ENCODE data around the gene FIGN. TPM values are rescaled to one million over a fixed set of nuclear protein-coding genes. Genes with fewer than 3 reads are reported as not detected.

The FIGN gene
- total RNA-seq, 1 experiment from 2014 or later, result 14.6 TPM

DNA sequence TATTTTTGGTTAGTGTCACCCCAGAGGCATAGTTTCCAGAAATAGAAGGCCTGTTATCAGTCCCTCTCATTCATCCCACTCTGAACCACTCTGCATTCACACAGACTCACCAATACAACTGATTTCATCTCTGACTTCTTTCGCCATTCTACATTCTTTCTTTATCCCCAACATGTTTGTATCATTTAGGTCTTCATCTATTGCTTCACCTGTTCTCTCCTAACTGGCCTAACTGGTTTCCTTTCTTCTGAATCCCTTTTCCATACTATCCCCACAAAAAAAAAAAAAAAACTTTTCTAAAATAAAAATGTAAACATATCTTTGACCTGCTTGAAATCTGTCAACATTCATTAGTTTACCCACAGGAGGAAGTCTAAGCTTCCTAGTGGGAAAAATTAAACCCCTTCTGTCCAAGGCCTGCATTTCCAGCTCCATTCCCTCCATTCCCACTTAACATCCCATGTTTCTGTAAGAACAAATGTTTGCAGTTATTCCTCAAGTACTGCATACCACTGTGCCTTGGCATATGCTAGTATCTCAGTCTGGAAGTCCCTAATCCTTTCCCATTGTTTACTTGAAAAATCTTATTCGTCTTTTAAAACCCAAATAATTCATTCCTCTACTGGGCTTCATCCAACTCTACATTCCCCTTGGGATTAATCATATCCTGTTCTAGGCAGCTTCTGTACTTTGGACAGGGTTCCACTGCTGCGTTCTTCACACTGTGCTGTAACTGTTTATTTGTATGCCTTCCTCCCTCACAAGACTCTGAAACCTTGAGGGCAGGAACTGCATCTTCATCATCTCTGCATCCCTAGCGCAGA lies 68.5 kb downstream of the FIGN start:
- H3K23ac ChIP-seq (ENCODE audit: insufficient read length, low read depth, low read length), result no peak overlapping the region
- H4K91ac ChIP-seq (ENCODE audit: insufficient read length, low read depth, low read length), result no peak overlapping the region
- H3K27me3 ChIP-seq (ENCODE audit: insufficient read depth, low read length), result no peaks in the 10 kb centered on the region
- H3K56ac ChIP-seq (ENCODE audit: insufficient read length, low read depth, low read length), result no peak overlapping the region
- no peaks in the 10 kb centered on the region for H3K79me2 ChIP-seq (ENCODE audit: insufficient read depth, low read length)
- no peak overlapping the region for H2AFZ ChIP-seq (ENCODE audit: low read length)
- no peak overlapping the region for H4K8ac ChIP-seq (replicated peaks; ENCODE audit: insufficient read length, low read depth, low read length)
- H3K9me3 ChIP-seq (ENCODE audit: control insufficient read depth, low read depth, low read length), result no peaks in the 10 kb centered on the region
- H3K4ac ChIP-seq (ENCODE audit: low read depth, low read length), result no peak overlapping the region
- TF ChIP-seq, protein P1, sequence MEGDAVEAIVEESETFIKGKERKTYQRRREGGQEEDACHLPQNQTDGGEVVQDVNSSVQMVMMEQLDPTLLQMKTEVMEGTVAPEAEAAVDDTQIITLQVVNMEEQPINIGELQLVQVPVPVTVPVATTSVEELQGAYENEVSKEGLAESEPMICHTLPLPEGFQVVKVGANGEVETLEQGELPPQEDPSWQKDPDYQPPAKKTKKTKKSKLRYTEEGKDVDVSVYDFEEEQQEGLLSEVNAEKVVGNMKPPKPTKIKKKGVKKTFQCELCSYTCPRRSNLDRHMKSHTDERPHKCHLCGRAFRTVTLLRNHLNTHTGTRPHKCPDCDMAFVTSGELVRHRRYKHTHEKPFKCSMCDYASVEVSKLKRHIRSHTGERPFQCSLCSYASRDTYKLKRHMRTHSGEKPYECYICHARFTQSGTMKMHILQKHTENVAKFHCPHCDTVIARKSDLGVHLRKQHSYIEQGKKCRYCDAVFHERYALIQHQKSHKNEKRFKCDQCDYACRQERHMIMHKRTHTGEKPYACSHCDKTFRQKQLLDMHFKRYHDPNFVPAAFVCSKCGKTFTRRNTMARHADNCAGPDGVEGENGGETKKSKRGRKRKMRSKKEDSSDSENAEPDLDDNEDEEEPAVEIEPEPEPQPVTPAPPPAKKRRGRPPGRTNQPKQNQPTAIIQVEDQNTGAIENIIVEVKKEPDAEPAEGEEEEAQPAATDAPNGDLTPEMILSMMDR (conservative IDR thresholded peaks at IDR 0.05), result no peak
- no peak overlapping the region for H3K4me3 Mint-ChIP-seq
- H2BK12ac ChIP-seq (ENCODE audit: insufficient read length, low read depth, low read length), result no peak overlapping the region
- no peak overlapping the region for H3K9ac ChIP-seq (ENCODE audit: extremely low read depth, insufficient read length, low read length)
- no peak overlapping the region for H3K18ac ChIP-seq (ENCODE audit: insufficient read length, low read depth, low read length)
- no peak overlapping the region for H3T11ph ChIP-seq (ENCODE audit: low read length)
- no peak overlapping the region for H2BK15ac ChIP-seq (ENCODE audit: low read depth, low read length)
- no peaks in the 10 kb centered on the region for H3K23me2 ChIP-seq (ENCODE audit: insufficient read length, low read depth, low read length, poor library complexity, severe bottlenecking)
- WGBS (ENCODE audit: extremely low coverage, insufficient read length, low lambda C conversion rate), result 100% methylated on average over 1 of the region's 4 CpGs
- peak overlapping the region in 1 of 3 experiments; percentile 7; a peak in 1 of 7 replicates for H3K27ac Mint-ChIP-seq
- H4K5ac ChIP-seq (ENCODE audit: insufficient read length, low read depth, low read length), result no peak overlapping the region
- H2BK120ac ChIP-seq (ENCODE audit: low read depth, low read length, poor library complexity, severe bottlenecking), result no peak overlapping the region
- no peak for DNase-seq
- H3K27ac ChIP-seq (ENCODE audit: insufficient read length, low read depth, low read length), result no peak overlapping the region
- H2BK5ac ChIP-seq (ENCODE audit: insufficient read length, low read length), result no peak overlapping the region
- no peak overlapping the region for H2AK5ac ChIP-seq (ENCODE audit: insufficient read length, low read length)
- no peaks in the 10 kb centered on the region for H3K4me1 ChIP-seq (ENCODE audit: insufficient read depth, low read length)
- no peaks in the 10 kb centered on the region for H4K20me1 ChIP-seq (ENCODE audit: control insufficient read depth, insufficient read depth, insufficient read length)
- H3K27me3 Mint-ChIP-seq (ENCODE audit: low read depth), result no peaks in the 10 kb centered on the region
- peaks cover 8 to 11% (median 10%) of the 10 kb centered on the region in 3 experiments; a peak in 6 of 7 replicates for H3K36me3 Mint-ChIP-seq (ENCODE audit: insufficient read depth in 1 of 3, low read depth in 3 of 3)
- peaks cover 35 to 45% of the 10 kb centered on the region in 2 experiments for H3K4me1 Mint-ChIP-seq
- H3K14ac ChIP-seq (ENCODE audit: insufficient read depth, low read length), result no peak overlapping the region
- no peak overlapping the region for H2BK20ac ChIP-seq (ENCODE audit: low read depth, low read length, poor library complexity, severe bottlenecking)
- H3K9me3 Mint-ChIP-seq, result no peaks in the 10 kb centered on the region
- H3K79me1 ChIP-seq (ENCODE audit: insufficient read depth, low read depth, low read length, poor library complexity, severe bottlenecking), result no peaks in the 10 kb centered on the region
- H3K4me2 ChIP-seq (ENCODE audit: insufficient read depth, insufficient read length, low read length), result no peak overlapping the region

Measured in H9 (cell line).